Astrocyte (in vitro differentiated cells and primary cell): Measurements from ENCODE around the gene PTH2R.

ENCODE experiments used
- CTCF ChIP-seq: IDR thresholded peaks from 2 replicates; pipeline ENCODE4 v1.5.1; 2011; ENCODE audit warnings: low read depth, mild to moderate bottlenecking, inconsistent platforms, low read length, moderate library complexity; ENCODE audit not compliant: insufficient read depth
- EZH2 ChIP-seq: IDR thresholded peaks from 2 replicates; pipeline ENCODE4 v1.6.1; 2012; ENCODE audit warnings: mild to moderate bottlenecking, low read length, inconsistent platforms; ENCODE audit not compliant: insufficient read depth

GRCh38 chr2:208541989-208542464 lies 135.4 kb downstream of the PTH2R start:
- no peak for TF ChIP-seq CTCF
- TF ChIP-seq EZH2: no peak
